IPS-11a (cell line): ENCODE data around the gene IL4R.

Experiments used
- H3K4me3 ChIP-seq: one replicate; pipeline ENCODE4 v1.5.1; 2013; ENCODE audit warnings: low read depth, low read length, control low read depth

The IL4R gene

DNA sequence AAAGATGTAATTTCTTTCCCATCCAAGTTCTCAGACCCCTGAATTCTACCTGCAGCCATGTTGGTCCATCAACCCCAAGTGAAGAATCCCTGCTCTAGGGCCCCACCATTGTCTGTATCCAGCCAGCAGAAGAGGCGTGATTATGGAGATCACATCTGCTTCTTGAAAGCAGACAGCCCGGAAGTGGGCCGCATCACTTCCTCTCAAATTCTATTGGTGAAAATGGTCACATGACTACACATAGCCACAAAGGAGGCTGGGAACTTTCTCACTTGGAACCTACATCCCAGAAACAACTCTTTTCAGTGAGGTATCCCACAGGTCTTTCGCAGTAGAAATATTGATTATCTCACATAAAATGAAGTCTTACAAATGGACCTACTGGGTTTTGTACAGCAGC lies 40.1 kb downstream of the IL4R start:
- no peak overlapping the region for H3K4me3 ChIP-seq

DNA sequence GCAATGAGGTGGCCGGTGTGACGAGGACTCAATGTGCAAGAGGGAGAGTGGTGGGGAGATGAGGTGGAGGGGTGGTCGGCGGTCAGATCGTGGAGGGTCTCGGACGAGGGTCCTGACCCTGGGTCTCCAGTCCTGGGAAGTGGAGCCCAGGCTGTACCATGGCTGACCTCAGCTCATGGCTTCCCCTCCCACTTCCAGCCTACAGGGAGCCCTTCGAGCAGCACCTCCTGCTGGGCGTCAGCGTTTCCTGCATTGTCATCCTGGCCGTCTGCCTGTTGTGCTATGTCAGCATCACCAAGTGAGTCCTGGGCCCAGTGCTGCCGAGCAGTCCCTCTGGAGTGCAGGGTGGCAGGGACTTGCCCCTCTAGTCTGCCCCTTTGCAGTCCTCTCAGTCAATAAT lies 41.8 kb downstream of the IL4R start:
- H3K4me3 ChIP-seq: no peak overlapping the region

GRCh38 chr16:27356794-27357193 lies 43.0 kb downstream of the IL4R start:
- no peak overlapping the region for H3K4me3 ChIP-seq

GRCh38 chr16:27359051-27359450 lies 45.3 kb downstream of the IL4R start:
- H3K4me3 ChIP-seq: no peak overlapping the region

GRCh38 chr16:27359615-27360014 lies 45.8 kb downstream of the IL4R start:
- H3K4me3 ChIP-seq: no peak overlapping the region

- no peak overlapping the region for H3K4me3 ChIP-seq
Observed at GRCh38 chr16:27361987-27362386, 48.2 kb downstream of the IL4R start.

DNA sequence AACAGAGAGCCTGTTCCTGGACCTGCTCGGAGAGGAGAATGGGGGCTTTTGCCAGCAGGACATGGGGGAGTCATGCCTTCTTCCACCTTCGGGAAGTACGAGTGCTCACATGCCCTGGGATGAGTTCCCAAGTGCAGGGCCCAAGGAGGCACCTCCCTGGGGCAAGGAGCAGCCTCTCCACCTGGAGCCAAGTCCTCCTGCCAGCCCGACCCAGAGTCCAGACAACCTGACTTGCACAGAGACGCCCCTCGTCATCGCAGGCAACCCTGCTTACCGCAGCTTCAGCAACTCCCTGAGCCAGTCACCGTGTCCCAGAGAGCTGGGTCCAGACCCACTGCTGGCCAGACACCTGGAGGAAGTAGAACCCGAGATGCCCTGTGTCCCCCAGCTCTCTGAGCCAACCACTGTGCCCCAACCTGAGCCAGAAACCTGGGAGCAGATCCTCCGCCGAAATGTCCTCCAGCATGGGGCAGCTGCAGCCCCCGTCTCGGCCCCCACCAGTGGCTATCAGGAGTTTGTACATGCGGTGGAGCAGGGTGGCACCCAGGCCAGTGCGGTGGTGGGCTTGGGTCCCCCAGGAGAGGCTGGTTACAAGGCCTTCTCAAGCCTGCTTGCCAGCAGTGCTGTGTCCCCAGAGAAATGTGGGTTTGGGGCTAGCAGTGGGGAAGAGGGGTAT lies 48.9 kb downstream of the IL4R start:
- H3K4me3 ChIP-seq: no peak overlapping the region

DNA sequence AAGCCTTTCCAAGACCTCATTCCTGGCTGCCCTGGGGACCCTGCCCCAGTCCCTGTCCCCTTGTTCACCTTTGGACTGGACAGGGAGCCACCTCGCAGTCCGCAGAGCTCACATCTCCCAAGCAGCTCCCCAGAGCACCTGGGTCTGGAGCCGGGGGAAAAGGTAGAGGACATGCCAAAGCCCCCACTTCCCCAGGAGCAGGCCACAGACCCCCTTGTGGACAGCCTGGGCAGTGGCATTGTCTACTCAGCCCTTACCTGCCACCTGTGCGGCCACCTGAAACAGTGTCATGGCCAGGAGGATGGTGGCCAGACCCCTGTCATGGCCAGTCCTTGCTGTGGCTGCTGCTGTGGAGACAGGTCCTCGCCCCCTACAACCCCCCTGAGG lies 49.5 kb downstream of the IL4R start:
- H3K4me3 ChIP-seq: no peak overlapping the region

DNA sequence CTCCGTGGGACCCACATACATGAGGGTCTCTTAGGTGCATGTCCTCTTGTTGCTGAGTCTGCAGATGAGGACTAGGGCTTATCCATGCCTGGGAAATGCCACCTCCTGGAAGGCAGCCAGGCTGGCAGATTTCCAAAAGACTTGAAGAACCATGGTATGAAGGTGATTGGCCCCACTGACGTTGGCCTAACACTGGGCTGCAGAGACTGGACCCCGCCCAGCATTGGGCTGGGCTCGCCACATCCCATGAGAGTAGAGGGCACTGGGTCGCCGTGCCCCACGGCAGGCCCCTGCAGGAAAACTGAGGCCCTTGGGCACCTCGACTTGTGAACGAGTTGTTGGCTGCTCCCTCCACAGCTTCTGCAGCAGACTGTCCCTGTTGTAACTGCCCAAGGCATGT lies 50.0 kb downstream of the IL4R start:
- no peak overlapping the region for H3K4me3 ChIP-seq

DNA sequence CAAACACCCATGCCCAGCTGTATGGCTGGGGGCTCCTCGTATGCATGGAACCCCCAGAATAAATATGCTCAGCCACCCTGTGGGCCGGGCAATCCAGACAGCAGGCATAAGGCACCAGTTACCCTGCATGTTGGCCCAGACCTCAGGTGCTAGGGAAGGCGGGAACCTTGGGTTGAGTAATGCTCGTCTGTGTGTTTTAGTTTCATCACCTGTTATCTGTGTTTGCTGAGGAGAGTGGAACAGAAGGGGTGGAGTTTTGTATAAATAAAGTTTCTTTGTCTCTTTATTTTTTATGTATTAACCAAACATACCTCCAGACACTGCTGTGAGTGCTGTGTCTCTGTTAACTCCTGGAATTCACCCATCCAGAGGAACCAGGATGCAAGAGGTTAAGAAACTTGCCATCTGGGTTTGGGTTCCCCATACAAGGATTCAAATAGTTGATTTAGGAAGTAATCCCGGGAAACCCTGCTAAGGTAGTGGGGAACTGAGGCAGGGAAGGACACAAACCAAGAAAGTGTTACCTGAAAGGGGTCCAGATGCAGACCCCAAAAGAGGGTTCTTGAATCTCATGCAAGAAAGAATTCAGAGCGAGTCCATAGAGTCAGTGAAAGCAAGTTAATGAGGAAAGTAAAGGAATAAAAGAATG lies 50.8 kb downstream of the IL4R start:
- H3K4me3 ChIP-seq: no peak overlapping the region

DNA sequence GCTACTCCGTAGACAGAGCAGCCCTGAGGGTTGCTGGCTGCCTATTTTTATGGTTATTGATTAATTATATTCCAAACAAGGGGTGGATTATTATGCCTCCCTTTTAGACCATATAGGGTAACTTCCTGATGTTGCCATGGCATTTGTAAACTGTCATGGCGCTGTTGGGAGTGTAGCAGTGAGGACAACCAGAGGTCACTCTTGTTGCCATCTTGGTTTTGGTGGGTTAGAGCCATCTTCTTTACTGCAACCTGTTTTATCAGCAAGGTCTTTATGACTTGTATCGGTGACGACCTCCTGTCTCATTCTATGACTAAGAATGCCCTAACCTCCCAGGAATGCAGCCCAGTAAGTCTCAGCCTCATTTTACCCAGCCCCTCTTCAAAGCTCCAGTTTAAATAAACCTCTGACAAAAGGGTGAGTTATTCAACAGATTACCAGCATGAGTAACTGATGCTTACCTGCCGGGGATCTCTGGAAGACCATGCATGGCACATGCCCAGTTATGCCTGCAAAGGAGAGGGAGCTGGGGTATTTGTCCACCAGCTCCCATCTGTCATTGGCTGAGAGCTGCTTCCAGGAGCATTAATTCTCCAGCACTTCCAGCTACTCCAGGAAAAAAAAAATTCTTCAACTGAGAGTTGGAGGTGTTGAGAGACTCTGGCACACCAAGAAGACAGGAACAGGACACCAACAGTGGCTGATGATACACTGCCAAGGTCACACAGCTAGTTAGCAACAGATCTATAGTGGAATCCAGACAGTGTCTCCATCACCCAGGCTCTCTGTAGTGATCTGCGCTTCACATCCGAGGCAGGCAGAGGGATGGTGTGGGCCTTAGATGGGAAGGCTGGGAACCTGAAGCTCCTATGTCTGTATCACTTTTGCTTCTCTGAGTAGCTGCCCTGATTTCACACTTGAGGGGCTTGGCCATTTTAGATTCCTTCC lies 51.6 kb downstream of the IL4R start:
- H3K4me3 ChIP-seq: no peak overlapping the region

DNA sequence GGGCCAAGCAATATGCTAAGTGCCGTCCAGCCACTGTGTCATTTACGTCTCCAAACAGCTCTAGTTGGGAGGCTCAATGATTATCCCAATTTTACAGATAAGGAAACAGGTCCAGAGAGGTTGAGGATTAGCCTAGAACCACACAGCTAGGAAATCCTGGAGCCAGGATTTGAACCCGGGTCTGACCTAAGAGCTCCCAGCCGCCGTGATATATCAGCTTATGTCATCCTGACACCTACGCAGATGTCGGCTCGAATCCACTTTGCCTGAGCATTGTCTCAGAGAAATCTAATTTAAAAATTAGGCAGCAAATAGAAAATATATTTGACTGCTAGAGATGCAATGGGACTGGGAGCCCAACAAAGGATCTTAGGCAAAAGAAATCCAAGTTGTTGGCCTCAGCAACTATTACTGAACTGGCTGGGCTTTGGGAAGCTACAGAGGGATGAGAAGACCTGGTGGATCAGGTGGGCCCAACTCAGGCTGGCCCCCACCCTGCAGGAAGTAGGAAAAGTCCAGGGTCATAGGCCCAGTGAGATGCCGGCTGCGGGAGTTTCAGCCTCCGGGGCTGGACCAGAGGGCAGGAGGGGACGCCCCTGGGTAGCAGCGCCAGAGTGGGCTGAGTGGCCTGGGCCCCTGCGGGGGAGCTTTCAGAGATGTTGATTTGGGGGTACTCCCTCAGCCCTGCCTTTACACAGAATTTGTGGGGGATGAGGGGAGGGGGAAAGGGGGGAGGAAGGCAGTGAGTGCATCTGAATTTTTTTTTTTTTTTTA lies 53.1 kb downstream of the IL4R start:
- H3K4me3 ChIP-seq: no peak overlapping the region

- no peak overlapping the region for H3K4me3 ChIP-seq
Observed at GRCh38 chr16:27367461-27368357, 53.9 kb downstream of the IL4R start.

DNA sequence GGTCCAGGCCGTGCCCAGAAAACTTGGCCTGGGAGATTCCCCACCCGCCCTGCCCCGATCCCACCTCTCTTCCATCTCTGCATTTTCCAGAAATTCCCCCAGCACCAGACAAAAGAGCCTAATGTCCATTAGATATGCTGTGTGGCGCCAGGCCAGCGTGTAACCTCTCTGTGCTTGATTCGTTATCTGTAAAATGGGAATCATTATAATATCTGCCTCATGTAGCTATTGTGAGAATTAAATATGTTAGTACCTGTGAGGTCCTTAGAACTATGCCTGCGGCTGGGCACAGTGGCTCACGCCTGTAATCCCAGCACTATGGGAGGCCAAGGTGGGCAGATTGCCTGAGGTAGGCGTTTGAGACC lies 54.6 kb downstream of the IL4R start:
- no peak overlapping the region for H3K4me3 ChIP-seq

- no peak overlapping the region for H3K4me3 ChIP-seq
Observed at GRCh38 chr16:27369806-27370205, 56.0 kb downstream of the IL4R start.

- H3K4me3 ChIP-seq: no peak overlapping the region
Observed at GRCh38 chr16:27370318-27370717, 56.5 kb downstream of the IL4R start.

DNA sequence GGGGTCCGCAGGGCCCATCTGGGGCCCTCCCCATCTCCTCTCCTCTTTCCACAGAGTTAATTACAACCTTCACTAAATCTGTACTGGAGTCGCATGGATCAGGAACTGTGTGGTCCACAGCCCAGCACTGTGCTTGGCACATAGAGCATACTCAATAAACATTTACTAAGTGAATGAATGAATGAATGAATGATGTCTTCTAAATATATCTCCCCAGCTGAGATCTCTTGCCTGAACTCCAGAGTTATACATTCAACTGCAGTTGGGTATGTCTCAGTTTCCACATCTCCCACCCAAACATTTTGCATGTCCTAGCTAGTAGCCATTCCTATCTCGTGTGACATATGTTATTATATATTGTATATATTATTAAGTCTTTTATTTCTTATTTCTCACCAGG lies 59.5 kb downstream of the IL4R start:
- no peak overlapping the region for H3K4me3 ChIP-seq

DNA sequence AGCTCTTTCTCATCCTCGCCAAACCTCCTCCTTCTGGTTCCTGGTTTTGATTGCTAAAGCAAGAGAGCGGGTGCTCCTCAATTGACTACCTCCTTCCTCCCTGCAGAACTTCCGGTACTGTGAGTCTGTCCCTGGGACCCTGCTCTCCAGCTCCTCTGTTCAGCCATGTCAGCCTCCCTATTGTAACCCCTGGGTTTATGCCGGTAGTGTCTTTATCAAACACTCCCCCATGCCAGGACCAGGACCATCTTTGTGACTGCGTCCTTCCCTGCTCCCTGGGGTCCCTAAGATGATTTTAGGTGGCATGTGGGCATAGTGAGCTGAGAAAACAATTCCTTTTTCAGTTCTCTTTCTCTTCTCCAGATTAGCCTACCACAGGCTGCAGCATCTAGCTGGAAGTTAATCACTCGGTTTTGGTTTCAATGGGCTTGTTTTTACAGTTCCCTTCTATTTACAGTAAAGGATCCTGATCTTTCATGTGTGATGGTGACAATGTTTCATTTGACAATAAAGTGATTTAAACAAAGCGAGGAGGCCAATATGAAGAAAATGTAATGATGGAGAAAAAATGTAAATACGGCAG lies 60.5 kb downstream of the IL4R start:
- no peak overlapping the region for H3K4me3 ChIP-seq

DNA sequence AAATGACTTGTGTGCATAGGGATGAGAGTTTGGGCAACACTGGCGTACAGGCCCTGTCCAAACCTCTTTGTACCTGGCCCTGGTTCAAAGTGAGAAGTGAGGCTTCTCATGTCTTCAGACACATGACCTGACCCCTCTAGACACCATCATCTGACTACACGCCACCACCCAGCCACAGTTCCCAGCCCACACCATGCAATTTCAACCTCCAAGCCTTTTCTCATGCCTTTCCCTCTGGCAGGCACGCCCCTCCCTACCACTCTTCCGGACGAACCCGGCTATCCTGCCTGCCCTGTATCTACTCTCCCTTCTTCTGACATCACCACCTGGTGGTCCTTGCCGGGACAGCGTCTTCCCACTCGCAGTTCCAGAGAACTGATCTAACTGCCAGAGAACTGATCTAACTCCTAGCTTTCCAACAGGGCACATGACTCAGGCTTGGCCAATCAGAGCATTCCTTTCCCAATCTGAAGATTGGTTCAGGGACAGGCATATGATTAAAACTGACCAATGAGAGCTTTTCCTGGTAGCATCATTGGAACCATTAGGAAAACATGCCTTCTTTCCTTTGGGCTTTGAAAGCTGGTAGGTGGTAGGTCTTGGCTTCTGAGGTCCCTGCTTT lies 61.1 kb downstream of the IL4R start:
- no peak overlapping the region for H3K4me3 ChIP-seq
